HG02610 (cell line): ENCODE data around the gene STK33.

Experiments used
- ATAC-seq: cut with Tn5 transposase; IDR thresholded peaks from one replicate; pipeline ENCODE4 v1.9.1; 2021; ENCODE audit warnings: mild to moderate bottlenecking, moderate library complexity; ENCODE audit not compliant: unreplicated experiment

The STK33 gene

GRCh38 chr11:8360086-8360828 is 233.8 kb downstream of the STK33 start:
- no peak for ATAC-seq

- ATAC-seq, result no peak
Observed at GRCh38 chr11:8359521-8359920, 234.5 kb downstream of the STK33 start.

GRCh38 chr11:8357891-8358566 is 236.0 kb downstream of the STK33 start:
- ATAC-seq, result no peak

- no peak for ATAC-seq
Observed at GRCh38 chr11:8357505-8357888, 236.5 kb downstream of the STK33 start.

GRCh38 chr11:8356721-8357504 is 237.1 kb downstream of the STK33 start:
- ATAC-seq, result no peak

- ATAC-seq, result no peak
Observed at GRCh38 chr11:8356216-8356615, 237.8 kb downstream of the STK33 start.

- no peak for ATAC-seq
Observed at GRCh38 chr11:8355416-8355742, 238.6 kb downstream of the STK33 start.

GRCh38 chr11:8354622-8355415 is 239.2 kb downstream of the STK33 start:
- ATAC-seq, result no peak

- no peak for ATAC-seq
Observed at GRCh38 chr11:8352876-8353505, 241.0 kb downstream of the STK33 start.

- no peak for ATAC-seq
Observed at GRCh38 chr11:8352103-8352875, 241.7 kb downstream of the STK33 start.

GRCh38 chr11:8351223-8351622 is 242.8 kb downstream of the STK33 start:
- ATAC-seq, result no peak

- ATAC-seq, result no peak
Observed at GRCh38 chr11:8347978-8348377, 246.1 kb downstream of the STK33 start.

- ATAC-seq, result no peak
Observed at GRCh38 chr11:8346157-8346755, 247.8 kb downstream of the STK33 start.

- ATAC-seq, result no peak
Observed at GRCh38 chr11:8345179-8345578, 248.8 kb downstream of the STK33 start.

- no peak for ATAC-seq
Observed at GRCh38 chr11:8344346-8344745, 249.7 kb downstream of the STK33 start.

GRCh38 chr11:8342821-8343681 is 251.0 kb downstream of the STK33 start:
- peak; percentile 69 for ATAC-seq

- ATAC-seq, result no peak
Observed at GRCh38 chr11:8341996-8342395, 252.0 kb downstream of the STK33 start.
